B cell (primary cell): ENCODE data around the gene SLC13A3. TPM values are rescaled to one million over a fixed set of nuclear protein-coding genes. Genes with fewer than 3 reads are reported as not detected.

ENCODE experiments used
- ATAC-seq: fragments of 200-7000 bp; cut with Tn5 transposase; one replicate; pipeline ENCODE4 v1.10.0; 2021; ENCODE audit warnings: low read depth, mild to moderate bottlenecking, moderate number of reproducible peaks, moderate library complexity
- CTCF ChIA-PET: fragments of 350-600 bp; sonication (Branson Sonifier 250); formaldehyde crosslinking; loops from one replicate; lab custom pipeline; 2021; ENCODE audit warnings: antibody characterized with exemption, inconsistent platforms; lab: Charles Lee
- POLR2A ChIA-PET: fragments of 350-600 bp; sonication (Branson Sonifier 250); formaldehyde crosslinking; loops from one replicate; lab custom pipeline; 2021; ENCODE audit warnings: antibody characterized with exemption; lab: Charles Lee
- DNase-seq: peaks from one replicate; pipeline ENCODE4 v3.0.0; 2013
- H2AFZ ChIP-seq: 2 replicates; pipeline ENCODE4 v1.6.1; 2012; ENCODE audit warnings: mild to moderate bottlenecking, low read depth, low read length; ENCODE audit not compliant: insufficient read depth, poor library complexity, severe bottlenecking
- H3K27ac ChIP-seq, 2 donors: 1 replicate in 1 of 2; 2 replicates in 1 of 2; pipeline ENCODE4 v1.5.1; 2012 to 2013; ENCODE audit warnings: low read length in 2 of 2, mild to moderate bottlenecking in 2 of 2, moderate library complexity in 1 of 2
- H3K27me3 ChIP-seq, 4 experiments: fragments of 200-600 bp in 1 of 4; sonication (generic) in 1 of 4; replicated peaks in 1 of 4; 1 replicate in 2 of 4; 2 replicates in 2 of 4; pipeline versions ENCODE4 v1.6.1 to v1.7.0; 2013 to 2016; ENCODE audit warnings: low read length in 3 of 4, mild to moderate bottlenecking in 2 of 4, mixed read lengths in 1 of 4, moderate library complexity in 1 of 4; ENCODE audit not compliant: insufficient read depth in 4 of 4, control insufficient read depth in 3 of 4; ENCODE audit errors: control extremely low read depth in 1 of 4
- H3K36me3 ChIP-seq, 2 experiments: replicated peaks in 1 of 2; 1 replicate in 1 of 2; 2 replicates in 1 of 2; pipeline versions ENCODE4 v1.6.1 to v1.7.1; 2013; ENCODE audit warnings: low read length in 1 of 2; ENCODE audit not compliant: insufficient read depth in 2 of 2, control insufficient read depth in 1 of 2; ENCODE audit errors: control extremely low read depth in 1 of 2, extremely low read depth in 1 of 2
- H3K4me1 ChIP-seq, 2 donors: fragments of 200-600 bp in 1 of 2; sonication (generic) in 1 of 2; 1 replicate in 1 of 2; 2 replicates in 1 of 2; pipeline versions ENCODE4 v1.5.1 to v1.6.1; 2013 to 2017; ENCODE audit warnings: low read length in 2 of 2; ENCODE audit not compliant: control insufficient read depth in 2 of 2, insufficient read depth in 2 of 2
- H3K4me2 ChIP-seq: replicated peaks from 2 replicates; pipeline ENCODE3; 2012; ENCODE audit warnings: mild to moderate bottlenecking, low read depth, low read length; ENCODE audit not compliant: poor library complexity, severe bottlenecking
- H3K4me3 ChIP-seq, 5 experiments: fragments of 200-600 bp in 1 of 5; sonication (generic) in 1 of 5; 1 replicate in 3 of 5; 2 replicates in 2 of 5; pipeline versions ENCODE4 v1.5.1 to v1.7.0; 2011 to 2016; ENCODE audit warnings: low read length in 4 of 5, mild to moderate bottlenecking in 4 of 5, low read depth in 2 of 5, control low read depth in 1 of 5, moderate library complexity in 1 of 5; ENCODE audit not compliant: insufficient read depth in 1 of 5; ENCODE audit errors: control extremely low read depth in 1 of 5, extremely low read depth in 1 of 5
- H3K79me2 ChIP-seq: fragments of 200-600 bp; sonication (generic); one replicate; pipeline ENCODE4 v1.6.0; 2016; ENCODE audit warnings: low read length; ENCODE audit not compliant: control insufficient read depth, insufficient read depth
- H3K9ac ChIP-seq: fragments of 200-600 bp; sonication (generic); 2 replicates; pipeline ENCODE4 v1.6.1; 2017; ENCODE audit warnings: mild to moderate bottlenecking, low read length, moderate library complexity
- H3K9me3 ChIP-seq, 3 donors: one replicate each; pipeline versions ENCODE4 v1.6.1 to v1.7.1; 2013; ENCODE audit warnings: low read length in 2 of 3; ENCODE audit not compliant: control insufficient read depth in 2 of 3, insufficient read depth in 1 of 3; ENCODE audit errors: control extremely low read depth in 1 of 3
- H4K20me1 ChIP-seq: 2 replicates; pipeline ENCODE4 v1.6.0; 2012; ENCODE audit warnings: mild to moderate bottlenecking, low read length; ENCODE audit not compliant: insufficient read depth, control insufficient read depth, poor library complexity, severe bottlenecking
- H3K27ac Mint-ChIP-seq: one replicate; pipeline ENCODE4 v1.8.0; 2021; ENCODE audit warnings: mixed read lengths
- H3K27me3 Mint-ChIP-seq: one replicate; pipeline ENCODE4 v1.8.0; 2021; ENCODE audit warnings: mixed read lengths
- H3K4me1 Mint-ChIP-seq: one replicate; pipeline ENCODE4 v1.8.0; 2021; ENCODE audit warnings: mixed read lengths
- H3K4me3 Mint-ChIP-seq: one replicate; pipeline ENCODE4 v1.8.0; 2021; ENCODE audit warnings: mixed read lengths
- H3K9me3 Mint-ChIP-seq: one replicate; pipeline ENCODE4 v1.8.0; 2022; ENCODE audit warnings: mixed read lengths; ENCODE audit not compliant: insufficient read depth
- EZH2 ChIP-seq: IDR thresholded peaks from 2 replicates; pipeline ENCODE4 v1.6.1; 2012; ENCODE audit warnings: borderline replicate concordance, low read depth, mild to moderate bottlenecking, moderate library complexity, low read length; ENCODE audit not compliant: insufficient read depth, poor library complexity, severe bottlenecking
- WGBS: methylation state at CpG from one replicate; pipeline ENCODE4 v1.1.5; 2013; ENCODE audit warnings: missing lambda C conversion rate; ENCODE audit not compliant: insufficient coverage; 5-methylcytosine and 5-hydroxymethylcytosine counted together
- intact Hi-C: fragments of 100-400 bp; cut with micrococcal nuclease; formaldehyde crosslinking; loops from one replicate; pipeline ENCODE4 v1.10.0; 2022
- polyA plus RNA-seq: library from polyadenylated mRNA; depleted of rRNA; stranded (reverse); fragments of >200 nt; gene quantifications from 2 replicates; pipeline ENCODE4 v1.2.3, GENCODE V29; 2012
- total RNA-seq, 2 donors: library from RNA; stranded (reverse); fragments of 120-200 nt in 1 of 2; gene quantifications; 1 replicate in 1 of 2; 2 replicates in 1 of 2; pipeline versions ENCODE4 v1.2.3 to v1.2.4, GENCODE V29; 2013 to 2022
- TF ChIP-seq, protein P1 (sequence below): fragments of 200-600 bp; IDR thresholded peaks from one replicate; pipeline ENCODE4 v1.8.0; 2022; ENCODE audit warnings: antibody characterized with exemption, mild to moderate bottlenecking

Gene SLC13A3
- total and polyA plus RNA-seq, 2 donors (not counting 1 experiment from before 2014, with no cell fraction given) = 0.09 to 0.20 TPM

DNA sequence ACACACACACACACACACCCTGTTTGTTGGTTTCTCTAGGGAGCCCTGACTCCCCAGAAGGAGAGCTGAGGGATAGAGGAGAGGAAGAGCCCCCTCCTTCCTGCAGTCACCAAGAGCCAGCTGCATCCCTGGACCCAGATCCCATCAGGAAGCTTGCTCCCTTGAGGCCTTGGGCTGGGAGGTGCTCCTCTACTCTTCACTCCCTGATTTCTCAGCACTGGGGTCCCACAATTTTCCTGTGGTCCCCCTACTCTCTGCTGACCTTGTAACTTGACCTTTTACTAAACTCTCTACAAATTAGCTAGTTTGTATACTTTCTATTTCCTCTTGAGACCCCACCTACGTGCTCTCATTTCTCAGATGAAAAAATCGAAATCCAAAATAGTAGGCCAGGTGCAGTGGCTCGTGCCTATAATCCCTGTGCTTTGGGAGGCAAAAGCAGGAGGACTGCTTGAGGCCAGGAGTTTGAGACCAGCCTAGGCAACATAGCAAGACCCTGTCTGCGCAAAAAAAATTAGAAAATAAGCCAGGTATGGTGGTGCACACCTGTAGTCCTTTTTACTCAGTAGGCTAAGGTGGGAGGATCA, 95.8 kb downstream of the SLC13A3 start:
- intact Hi-C loops = no loop called here
- no peak overlapping the region for H3K4me3 Mint-ChIP-seq
- ATAC-seq (no peak), DNase-seq (no peak)
- Histone ChIP-seq H3K9ac (no peak overlapping the region), H4K20me1 (no peaks in the 10 kb centered on the region), H2AFZ (no peak overlapping the region), H3K4me1 (peaks cover 40 to 50% of the 10 kb centered on the region in 2 donors), H3K9me3 (no peaks in the 10 kb centered on the region), H3K4me2 (no peak overlapping the region), H3K27ac (no peak overlapping the region), H3K4me3 (no peak overlapping the region), H3K36me3 (no peaks in the 10 kb centered on the region), H3K79me2 (no peaks in the 10 kb centered on the region), H3K27me3 (no peaks in the 10 kb centered on the region)
- ChIA-PET CTCF (interaction anchor here (0.9 kb wide), 1 partner anchor 16 kb away, joined by 3 read pairs; no protein-coding TSS in a partner anchor), POLR2A (no interaction called here)
- H3K9me3 Mint-ChIP-seq = no peaks in the 10 kb centered on the region
- no peaks in the 10 kb centered on the region for H3K27me3 Mint-ChIP-seq
- no peak overlapping the region for H3K27ac Mint-ChIP-seq
- WGBS = 36% methylated on average over 3 of the region's 4 CpGs
- TF ChIP-seq EZH2 = no peak
- TF ChIP-seq, protein P1, sequence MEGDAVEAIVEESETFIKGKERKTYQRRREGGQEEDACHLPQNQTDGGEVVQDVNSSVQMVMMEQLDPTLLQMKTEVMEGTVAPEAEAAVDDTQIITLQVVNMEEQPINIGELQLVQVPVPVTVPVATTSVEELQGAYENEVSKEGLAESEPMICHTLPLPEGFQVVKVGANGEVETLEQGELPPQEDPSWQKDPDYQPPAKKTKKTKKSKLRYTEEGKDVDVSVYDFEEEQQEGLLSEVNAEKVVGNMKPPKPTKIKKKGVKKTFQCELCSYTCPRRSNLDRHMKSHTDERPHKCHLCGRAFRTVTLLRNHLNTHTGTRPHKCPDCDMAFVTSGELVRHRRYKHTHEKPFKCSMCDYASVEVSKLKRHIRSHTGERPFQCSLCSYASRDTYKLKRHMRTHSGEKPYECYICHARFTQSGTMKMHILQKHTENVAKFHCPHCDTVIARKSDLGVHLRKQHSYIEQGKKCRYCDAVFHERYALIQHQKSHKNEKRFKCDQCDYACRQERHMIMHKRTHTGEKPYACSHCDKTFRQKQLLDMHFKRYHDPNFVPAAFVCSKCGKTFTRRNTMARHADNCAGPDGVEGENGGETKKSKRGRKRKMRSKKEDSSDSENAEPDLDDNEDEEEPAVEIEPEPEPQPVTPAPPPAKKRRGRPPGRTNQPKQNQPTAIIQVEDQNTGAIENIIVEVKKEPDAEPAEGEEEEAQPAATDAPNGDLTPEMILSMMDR = no peak
- H3K4me1 Mint-ChIP-seq = peaks cover 49% of the 10 kb centered on the region

DNA sequence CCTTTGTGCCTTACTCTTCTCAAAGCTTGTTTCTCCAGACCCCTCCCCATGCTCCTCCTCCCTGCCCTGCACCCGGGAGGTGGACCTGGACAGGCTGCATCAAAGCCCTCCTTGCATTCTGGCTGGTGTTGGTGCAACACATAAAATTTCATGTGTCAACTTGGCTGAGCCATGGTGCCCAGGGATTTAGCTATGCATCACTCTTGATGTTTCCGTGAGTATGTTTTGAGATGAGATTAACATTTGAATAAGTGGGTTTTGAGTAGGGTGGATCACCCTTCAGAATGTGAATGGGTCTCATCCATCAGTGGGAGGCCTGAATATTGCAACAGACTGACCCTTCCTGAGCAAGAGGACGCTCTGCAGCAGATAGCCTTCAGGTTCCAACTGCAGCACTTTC, 96.4 kb downstream of the SLC13A3 start:
- Histone ChIP-seq H3K9me3 (no peaks in the 10 kb centered on the region), H3K79me2 (no peaks in the 10 kb centered on the region), H2AFZ (no peak overlapping the region), H3K27ac (no peak overlapping the region), H3K9ac (no peak overlapping the region), H3K27me3 (no peaks in the 10 kb centered on the region), H3K4me2 (no peak overlapping the region), H3K4me3 (no peak overlapping the region), H3K36me3 (no peaks in the 10 kb centered on the region), H4K20me1 (no peaks in the 10 kb centered on the region), H3K4me1 (peaks cover 46 to 56% of the 10 kb centered on the region in 2 donors)
- Mint-ChIP-seq H3K9me3 (no peaks in the 10 kb centered on the region), H3K4me3 (no peak overlapping the region), H3K27me3 (no peaks in the 10 kb centered on the region), H3K4me1 (peaks cover 51% of the 10 kb centered on the region), H3K27ac (no peak overlapping the region)
- intact Hi-C loops = no loop called here
- CTCF ChIA-PET = interaction anchor here (0.9 to 1.6 kb wide), 2 partner anchors 15 to 126 kb away, joined by 3 to 4 read pairs; no protein-coding TSS in a partner anchor
- ATAC-seq (no peak), DNase-seq (no peak)
- POLR2A ChIA-PET = no interaction called here
- WGBS = 92% methylated on average over 2 of the region's 3 CpGs
- TF ChIP-seq, protein P1 = no peak
- TF ChIP-seq EZH2 = no peak
